ENCODE data around the gene CASK.
A peak's percentile ranks its signal among the peaks of the same experiment; 100 is the strongest.

CASK gene

GRCh38 chrX:41716222-41716621 is 207.1 kb downstream of the CASK start:
- ATAC-seq, result no peak
- DNase-seq (ENCODE audit: low spot score in 2 of 2), result no peak
- Mint-ChIP-seq H3K27ac (no peak overlapping the region), H3K9me3 (no peaks in the 10 kb centered on the region), H3K36me3 (no peaks in the 10 kb centered on the region), H3K4me1 (peaks cover 36% of the 10 kb centered on the region), H3K4me3 (no peak overlapping the region)

GRCh38 chrX:41711021-41711667 is 212.2 kb downstream of the CASK start:
- H3K27ac Mint-ChIP-seq, result no peak overlapping the region
- no peak overlapping the region for H3K4me3 Mint-ChIP-seq
- DNase-seq (ENCODE audit: low spot score in 2 of 2), result no peak
- no peak for ATAC-seq
- H3K36me3 Mint-ChIP-seq, result no peaks in the 10 kb centered on the region
- H3K9me3 Mint-ChIP-seq, result no peaks in the 10 kb centered on the region
- peaks cover 13% of the 10 kb centered on the region for H3K4me1 Mint-ChIP-seq

GRCh38 chrX:41708486-41708885 is 214.9 kb downstream of the CASK start:
- ATAC-seq, result no peak
- peaks cover 28% of the 10 kb centered on the region for H3K4me1 Mint-ChIP-seq
- no peak overlapping the region for H3K27ac Mint-ChIP-seq
- no peak for DNase-seq (ENCODE audit: low spot score in 2 of 2)
- H3K36me3 Mint-ChIP-seq, result no peaks in the 10 kb centered on the region
- no peaks in the 10 kb centered on the region for H3K9me3 Mint-ChIP-seq
- no peak overlapping the region for H3K4me3 Mint-ChIP-seq

GRCh38 chrX:41707218-41707617 is 216.1 kb downstream of the CASK start:
- no peak for DNase-seq (ENCODE audit: low spot score in 2 of 2)
- peaks cover 24% of the 10 kb centered on the region for H3K4me1 Mint-ChIP-seq
- no peaks in the 10 kb centered on the region for H3K9me3 Mint-ChIP-seq
- H3K4me3 Mint-ChIP-seq, result no peak overlapping the region
- no peaks in the 10 kb centered on the region for H3K36me3 Mint-ChIP-seq
- ATAC-seq, result no peak
- no peak overlapping the region for H3K27ac Mint-ChIP-seq

- Mint-ChIP-seq H3K4me3 (no peak overlapping the region), H3K4me1 (peaks cover 24% of the 10 kb centered on the region), H3K27ac (no peak overlapping the region), H3K9me3 (no peaks in the 10 kb centered on the region), H3K36me3 (no peaks in the 10 kb centered on the region)
- no peak for DNase-seq (ENCODE audit: low spot score in 2 of 2)
- no peak for ATAC-seq
Measured at GRCh38 chrX:41705680-41706374, 217.5 kb downstream of the CASK start.

GRCh38 chrX:41705042-41705441 is 218.3 kb downstream of the CASK start:
- Mint-ChIP-seq H3K27ac (no peak overlapping the region), H3K4me1 (peaks cover 24% of the 10 kb centered on the region), H3K9me3 (no peaks in the 10 kb centered on the region), H3K36me3 (no peaks in the 10 kb centered on the region), H3K4me3 (no peak overlapping the region)
- ATAC-seq, result no peak
- DNase-seq (ENCODE audit: low spot score in 2 of 2), result no peak

- no peaks in the 10 kb centered on the region for H3K36me3 Mint-ChIP-seq
- peaks cover 24% of the 10 kb centered on the region for H3K4me1 Mint-ChIP-seq
- DNase-seq (ENCODE audit: low spot score in 2 of 2) (no peak), ATAC-seq (peak; percentile 89)
- no peaks in the 10 kb centered on the region for H3K9me3 Mint-ChIP-seq
- no peak overlapping the region for H3K4me3 Mint-ChIP-seq
- no peak overlapping the region for H3K27ac Mint-ChIP-seq
Measured at GRCh38 chrX:41703574-41704029, 219.8 kb downstream of the CASK start.

- Mint-ChIP-seq H3K27ac (no peak overlapping the region), H3K4me1 (peaks cover 24% of the 10 kb centered on the region), H3K4me3 (no peak overlapping the region), H3K36me3 (peaks cover 5% of the 10 kb centered on the region), H3K9me3 (no peaks in the 10 kb centered on the region)
- DNase-seq (ENCODE audit: low spot score in 2 of 2) (no peak), ATAC-seq (peak; percentile 84)
Measured at GRCh38 chrX:41695426-41695825, 227.9 kb downstream of the CASK start.

GRCh38 chrX:41693024-41693423 is 230.3 kb downstream of the CASK start:
- no peak for ATAC-seq
- peaks cover 34% of the 10 kb centered on the region for H3K4me1 Mint-ChIP-seq
- H3K27ac Mint-ChIP-seq, result no peak overlapping the region
- H3K36me3 Mint-ChIP-seq, result peaks cover 5% of the 10 kb centered on the region
- no peaks in the 10 kb centered on the region for H3K9me3 Mint-ChIP-seq
- DNase-seq (ENCODE audit: low spot score in 2 of 2), result no peak
- no peak overlapping the region for H3K4me3 Mint-ChIP-seq

- Mint-ChIP-seq H3K4me3 (no peak overlapping the region), H3K9me3 (no peaks in the 10 kb centered on the region), H3K27ac (no peak overlapping the region), H3K4me1 (peaks cover 36% of the 10 kb centered on the region), H3K36me3 (peaks cover 7% of the 10 kb centered on the region)
- ATAC-seq, result no peak
- no peak for DNase-seq (ENCODE audit: low spot score in 2 of 2)
Measured at GRCh38 chrX:41692162-41692749, 231.1 kb downstream of the CASK start.

GRCh38 chrX:41689711-41690110 is 233.6 kb downstream of the CASK start:
- H3K27ac Mint-ChIP-seq, result no peak overlapping the region
- DNase-seq (ENCODE audit: low spot score in 2 of 2), result no peak
- no peaks in the 10 kb centered on the region for H3K9me3 Mint-ChIP-seq
- peaks cover 29% of the 10 kb centered on the region for H3K4me1 Mint-ChIP-seq
- no peak overlapping the region for H3K4me3 Mint-ChIP-seq
- no peak for ATAC-seq
- H3K36me3 Mint-ChIP-seq, result peaks cover 20% of the 10 kb centered on the region

GRCh38 chrX:41688835-41689234 is 234.5 kb downstream of the CASK start, which contains the start of gene GPR34:
Gene GPR34 (plus strand): TSS chrX:41688973. CDS start chrX:41695634, 6,661 bp downstream.
- Mint-ChIP-seq H3K27ac (no peak within 1 kb of the TSS), H3K4me1 (peaks cover 24% of the 10 kb centered on the region)
- no peak for ATAC-seq

GRCh38 chrX:41688156-41688555 is 235.2 kb downstream of the CASK start:
- ATAC-seq (no peak), DNase-seq (ENCODE audit: low spot score in 2 of 2) (no peak)
- no peak overlapping the region for H3K27ac Mint-ChIP-seq
- peaks cover 18% of the 10 kb centered on the region for H3K4me1 Mint-ChIP-seq
- no peaks in the 10 kb centered on the region for H3K9me3 Mint-ChIP-seq
- peaks cover 20% of the 10 kb centered on the region for H3K36me3 Mint-ChIP-seq
- peak overlapping the region; percentile 10 for H3K4me3 Mint-ChIP-seq

More at GRCh38 chrX:41688835-41689234, 234.5 kb downstream of the CASK start, which contains the start of gene GPR34:
- peak within 1 kb of the TSS; percentile 10 for H3K4me3 Mint-ChIP-seq
- H3K9me3 Mint-ChIP-seq, result no peaks in the 10 kb centered on the region
- peaks cover 20% of the 10 kb centered on the region for H3K36me3 Mint-ChIP-seq
- DNase-seq (ENCODE audit: low spot score in 2 of 2), result no peak

- peaks cover 24% of the 10 kb centered on the region for H3K36me3 Mint-ChIP-seq
- H3K4me3 Mint-ChIP-seq, result no peak overlapping the region
- peaks cover 15% of the 10 kb centered on the region for H3K4me1 Mint-ChIP-seq
- no peak overlapping the region for H3K27ac Mint-ChIP-seq
- DNase-seq (ENCODE audit: low spot score in 2 of 2) (no peak), ATAC-seq (peak; percentile 47)
- no peaks in the 10 kb centered on the region for H3K9me3 Mint-ChIP-seq
Measured at GRCh38 chrX:41686788-41687187, 236.6 kb downstream of the CASK start.

- no peak overlapping the region for H3K27ac Mint-ChIP-seq
- no peaks in the 10 kb centered on the region for H3K9me3 Mint-ChIP-seq
- H3K4me3 Mint-ChIP-seq, result no peak overlapping the region
- peaks cover 15% of the 10 kb centered on the region for H3K4me1 Mint-ChIP-seq
- ATAC-seq (no peak), DNase-seq (ENCODE audit: low spot score in 2 of 2) (no peak)
- peaks cover 24% of the 10 kb centered on the region for H3K36me3 Mint-ChIP-seq
Measured at GRCh38 chrX:41684940-41685339, 238.4 kb downstream of the CASK start.

- no peak overlapping the region for H3K4me3 Mint-ChIP-seq
- H3K9me3 Mint-ChIP-seq, result no peaks in the 10 kb centered on the region
- DNase-seq (ENCODE audit: low spot score in 2 of 2) (no peak), ATAC-seq (no peak)
- H3K36me3 Mint-ChIP-seq, result peaks cover 24% of the 10 kb centered on the region
- no peak overlapping the region for H3K27ac Mint-ChIP-seq
- H3K4me1 Mint-ChIP-seq, result peaks cover 15% of the 10 kb centered on the region
Measured at GRCh38 chrX:41684138-41684537, 239.2 kb downstream of the CASK start.
